Measurements from ENCODE around the gene ADAMTSL1. TPM values are rescaled to one million over a fixed set of nuclear protein-coding genes. Genes with fewer than 3 reads are reported as not detected.

Gene ADAMTSL1
- total RNA-seq, 4 donors from 2014 or later = 2.8 to 26.4 (median 9.4) TPM

- no peak overlapping the region for H3K27ac ChIP-seq
- no peak overlapping the region for H3K4me3 ChIP-seq
- no peak for DNase-seq
- H3K36me3 ChIP-seq = no peaks in the 10 kb centered on the region
- no peak for TF ChIP-seq POLR2A (IDR thresholded peaks at IDR 0.05)
- no peak for TF ChIP-seq CTCF (IDR thresholded peaks at IDR 0.05)
- H3K4me1 ChIP-seq = peaks cover 0 to 9% (median 0%) of the 10 kb centered on the region in 4 donors
- no peaks in the 10 kb centered on the region for H3K27me3 ChIP-seq
- no peaks in the 10 kb centered on the region for H3K9me3 ChIP-seq
These were observed 4.8 kb downstream of the ADAMTSL1 start for GRCh38 chr9:18478501-18479361.

- Histone ChIP-seq H3K9me3 (no peaks in the 10 kb centered on the region), H3K36me3 (no peaks in the 10 kb centered on the region), H3K27me3 (no peaks in the 10 kb centered on the region), H3K4me1 (peaks cover 0 to 5% (median 0%) of the 10 kb centered on the region in 4 donors), H3K4me3 (no peak overlapping the region), H3K27ac (no peak overlapping the region)
- TF ChIP-seq POLR2A (IDR thresholded peaks at IDR 0.05) (no peak), CTCF (IDR thresholded peaks at IDR 0.05) (no peak)
- no peak for DNase-seq
These were observed 5.5 kb downstream of the ADAMTSL1 start for GRCh38 chr9:18479405-18479804.

GRCh38 chr9:18480662-18481093 lies 6.7 kb downstream of the ADAMTSL1 start:
- Histone ChIP-seq H3K27ac (no peak overlapping the region), H3K9me3 (no peaks in the 10 kb centered on the region), H3K4me3 (no peak overlapping the region), H3K36me3 (no peaks in the 10 kb centered on the region), H3K4me1 (no peaks in the 10 kb centered on the region), H3K27me3 (no peaks in the 10 kb centered on the region)
- no peak for DNase-seq
- TF ChIP-seq CTCF (IDR thresholded peaks at IDR 0.05) (no peak), POLR2A (IDR thresholded peaks at IDR 0.05) (no peak)

- Histone ChIP-seq H3K4me3 (no peak overlapping the region), H3K4me1 (no peaks in the 10 kb centered on the region), H3K27me3 (no peaks in the 10 kb centered on the region), H3K36me3 (no peaks in the 10 kb centered on the region), H3K9me3 (no peaks in the 10 kb centered on the region), H3K27ac (no peak overlapping the region)
- TF ChIP-seq CTCF (IDR thresholded peaks at IDR 0.05) = no peak
- no peak for TF ChIP-seq POLR2A (IDR thresholded peaks at IDR 0.05)
- no peak for DNase-seq
These were observed 8.4 kb downstream of the ADAMTSL1 start for GRCh38 chr9:18482371-18482770.

- no peak overlapping the region for H3K27ac ChIP-seq
- no peaks in the 10 kb centered on the region for H3K9me3 ChIP-seq
- no peaks in the 10 kb centered on the region for H3K36me3 ChIP-seq
These were observed 11.8 kb downstream of the ADAMTSL1 start for GRCh38 chr9:18485714-18486113.

More at GRCh38 chr9:18485714-18486113, 11.8 kb downstream of the ADAMTSL1 start:
- no peaks in the 10 kb centered on the region for H3K27me3 ChIP-seq
- DNase-seq = no peak
- no peaks in the 10 kb centered on the region for H3K4me1 ChIP-seq
- TF ChIP-seq CTCF (IDR thresholded peaks at IDR 0.05) = no peak
- no peak overlapping the region for H3K4me3 ChIP-seq
